Activated B cell treated with CpG ODN at 0.5 μM for 24 hours (primary cell): ENCODE results near the gene PITPNM1. TPM values are rescaled to one million over a fixed set of nuclear protein-coding genes. Genes with fewer than 3 reads are reported as not detected.

Source experiments
- ATAC-seq: fragments of 200-7000 bp; cut with Tn5 transposase; one replicate; pipeline ENCODE4 v1.10.0; 2021; ENCODE audit warnings: low read depth, mild to moderate bottlenecking, moderate library complexity
- CTCF ChIA-PET: fragments of 350-600 bp; sonication (Branson Sonifier 250); formaldehyde crosslinking; loops from one replicate; lab custom pipeline; 2021; ENCODE audit warnings: antibody characterized with exemption; lab: Charles Lee
- POLR2A ChIA-PET: fragments of 350-600 bp; sonication (Branson Sonifier 250); formaldehyde crosslinking; loops from one replicate; lab custom pipeline; 2021; ENCODE audit warnings: antibody characterized with exemption; lab: Charles Lee
- DNase-seq: peaks from one replicate; pipeline ENCODE4 v3.0.0; 2022
- H3K27ac Mint-ChIP-seq: one replicate; pipeline ENCODE4 v1.8.0; 2020; ENCODE audit warnings: mixed read lengths
- H3K27me3 Mint-ChIP-seq: one replicate; pipeline ENCODE4 v1.8.0; 2021; ENCODE audit warnings: mixed read lengths
- H3K36me3 Mint-ChIP-seq: one replicate; pipeline ENCODE4 v1.8.0; 2021; ENCODE audit warnings: low read depth, mixed read lengths
- H3K4me1 Mint-ChIP-seq: one replicate; pipeline ENCODE4 v1.8.0; 2021; ENCODE audit warnings: mixed read lengths
- H3K4me3 Mint-ChIP-seq: one replicate; pipeline ENCODE4 v1.8.0; 2020; ENCODE audit warnings: mild to moderate bottlenecking, mixed read lengths
- H3K9me3 Mint-ChIP-seq: one replicate; pipeline ENCODE4 v1.8.0; 2020; ENCODE audit warnings: mixed read lengths
- intact Hi-C: fragments of 100-400 bp; cut with micrococcal nuclease; formaldehyde crosslinking; loops from one replicate; pipeline ENCODE4 v1.15.1; 2024
- total RNA-seq: library from RNA; stranded (reverse); gene quantifications from 2 replicates; pipeline ENCODE4 v1.2.3, GENCODE V29; 2022
- TF ChIP-seq, protein P1 (sequence below): fragments of 200-600 bp; IDR thresholded peaks from one replicate; pipeline ENCODE4 v1.8.0; 2022; ENCODE audit warnings: antibody characterized with exemption, mild to moderate bottlenecking

The PITPNM1 gene
- total RNA-seq, 1 donor from 2014 or later = 111 TPM

DNA sequence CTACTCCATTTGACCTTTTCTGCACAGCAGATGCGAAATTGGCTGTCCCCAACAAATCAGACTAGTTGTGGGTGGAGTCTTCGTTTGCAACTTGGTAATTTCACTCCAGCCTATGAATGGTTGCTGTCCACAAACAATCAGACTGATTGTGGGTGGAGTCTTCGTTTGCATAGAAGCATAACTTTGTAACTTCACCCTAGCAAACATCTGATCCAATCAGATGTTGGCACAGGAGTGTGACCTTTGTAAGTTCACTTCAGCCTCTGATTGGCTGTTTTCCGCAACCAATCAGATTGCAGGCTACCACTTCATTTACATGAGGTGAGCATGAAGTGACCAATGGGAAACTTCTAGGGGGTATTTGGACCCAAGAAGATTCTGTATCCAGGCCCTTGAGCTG, 34.4 kb upstream of the PITPNM1 start:
- Mint-ChIP-seq H3K27ac (no peak overlapping the region), H3K36me3 (no peaks in the 10 kb centered on the region), H3K27me3 (peaks cover 7% of the 10 kb centered on the region), H3K4me1 (no peaks in the 10 kb centered on the region), H3K4me3 (no peak overlapping the region), H3K9me3 (peaks cover 2% of the 10 kb centered on the region)
- DNase-seq (no peak), ATAC-seq (no peak)
- intact Hi-C loops = no loop called here
- CTCF ChIA-PET = no interaction called here
- POLR2A ChIA-PET = no interaction called here
- TF ChIP-seq, protein P1, sequence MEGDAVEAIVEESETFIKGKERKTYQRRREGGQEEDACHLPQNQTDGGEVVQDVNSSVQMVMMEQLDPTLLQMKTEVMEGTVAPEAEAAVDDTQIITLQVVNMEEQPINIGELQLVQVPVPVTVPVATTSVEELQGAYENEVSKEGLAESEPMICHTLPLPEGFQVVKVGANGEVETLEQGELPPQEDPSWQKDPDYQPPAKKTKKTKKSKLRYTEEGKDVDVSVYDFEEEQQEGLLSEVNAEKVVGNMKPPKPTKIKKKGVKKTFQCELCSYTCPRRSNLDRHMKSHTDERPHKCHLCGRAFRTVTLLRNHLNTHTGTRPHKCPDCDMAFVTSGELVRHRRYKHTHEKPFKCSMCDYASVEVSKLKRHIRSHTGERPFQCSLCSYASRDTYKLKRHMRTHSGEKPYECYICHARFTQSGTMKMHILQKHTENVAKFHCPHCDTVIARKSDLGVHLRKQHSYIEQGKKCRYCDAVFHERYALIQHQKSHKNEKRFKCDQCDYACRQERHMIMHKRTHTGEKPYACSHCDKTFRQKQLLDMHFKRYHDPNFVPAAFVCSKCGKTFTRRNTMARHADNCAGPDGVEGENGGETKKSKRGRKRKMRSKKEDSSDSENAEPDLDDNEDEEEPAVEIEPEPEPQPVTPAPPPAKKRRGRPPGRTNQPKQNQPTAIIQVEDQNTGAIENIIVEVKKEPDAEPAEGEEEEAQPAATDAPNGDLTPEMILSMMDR = no peak

DNA sequence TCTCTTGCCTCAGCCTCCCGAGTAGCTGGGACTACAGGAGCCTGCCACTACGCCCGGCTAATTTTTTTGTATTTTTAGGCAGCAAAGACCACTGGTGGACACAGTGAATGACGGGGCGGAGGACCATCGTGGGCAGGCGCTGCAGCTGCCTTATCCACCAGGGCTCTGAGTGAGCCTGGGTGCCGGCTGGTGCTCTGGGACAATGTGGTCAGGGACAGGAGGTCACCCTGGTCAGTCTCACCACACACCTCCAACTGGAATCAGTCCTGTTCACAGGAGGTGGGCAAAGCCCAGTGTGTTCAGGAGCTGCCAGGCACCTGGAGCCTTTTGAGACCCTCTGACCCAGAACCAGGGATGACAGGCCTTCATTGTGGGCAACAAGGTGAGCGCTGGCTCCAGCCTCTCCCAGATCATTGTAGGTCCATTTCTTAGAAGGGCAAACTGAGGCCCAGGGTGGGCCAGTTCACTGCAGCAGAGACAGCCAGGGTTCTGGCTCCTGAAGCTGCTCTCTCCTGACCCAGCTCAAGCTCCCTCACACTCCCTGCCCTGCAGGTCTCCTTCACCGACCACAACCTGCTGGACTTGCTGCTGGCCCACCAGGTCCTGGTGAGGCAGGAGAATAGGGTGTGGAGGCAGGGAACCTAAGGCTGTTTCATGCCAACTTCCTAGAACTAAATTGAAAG, 33.8 kb upstream of the PITPNM1 start:
- H3K27ac Mint-ChIP-seq = no peak overlapping the region
- ChIA-PET CTCF (no interaction called here), POLR2A (no interaction called here)
- H3K4me1 Mint-ChIP-seq = no peaks in the 10 kb centered on the region
- H3K4me3 Mint-ChIP-seq = no peak overlapping the region
- DNase-seq (no peak), ATAC-seq (no peak)
- H3K9me3 Mint-ChIP-seq = peaks cover 2% of the 10 kb centered on the region
- H3K36me3 Mint-ChIP-seq = no peaks in the 10 kb centered on the region
- H3K27me3 Mint-ChIP-seq = peaks cover 8% of the 10 kb centered on the region
- TF ChIP-seq, protein P1 = no peak
- intact Hi-C loops = no loop called here

DNA sequence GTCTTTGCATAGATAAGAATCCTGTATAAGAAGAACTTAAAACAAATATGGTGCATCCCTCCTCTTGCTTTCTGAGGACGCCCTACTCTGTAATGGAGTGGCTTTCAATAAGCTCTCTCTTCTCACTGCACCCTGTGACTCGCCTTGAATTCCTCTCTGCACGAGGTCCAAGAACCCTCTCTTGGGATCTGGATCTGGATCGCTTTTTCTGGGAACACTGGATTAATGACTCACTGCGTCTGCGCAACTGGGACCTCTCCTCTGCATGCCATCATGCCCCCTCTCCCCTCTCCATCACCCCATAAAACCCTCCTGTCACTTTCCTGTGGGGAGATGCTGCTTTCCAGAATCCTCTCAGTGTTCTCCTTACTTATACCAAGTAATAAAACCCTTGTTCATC, 33.1 kb upstream of the PITPNM1 start:
- Mint-ChIP-seq H3K4me1 (no peaks in the 10 kb centered on the region), H3K27ac (no peak overlapping the region), H3K27me3 (peaks cover 8% of the 10 kb centered on the region), H3K36me3 (no peaks in the 10 kb centered on the region), H3K4me3 (no peak overlapping the region), H3K9me3 (peaks cover 5% of the 10 kb centered on the region)
- CTCF ChIA-PET = no interaction called here
- DNase-seq = no peak
- POLR2A ChIA-PET = no interaction called here
- ATAC-seq = no peak
- intact Hi-C loops = no loop called here
- TF ChIP-seq, protein P1 = no peak

DNA sequence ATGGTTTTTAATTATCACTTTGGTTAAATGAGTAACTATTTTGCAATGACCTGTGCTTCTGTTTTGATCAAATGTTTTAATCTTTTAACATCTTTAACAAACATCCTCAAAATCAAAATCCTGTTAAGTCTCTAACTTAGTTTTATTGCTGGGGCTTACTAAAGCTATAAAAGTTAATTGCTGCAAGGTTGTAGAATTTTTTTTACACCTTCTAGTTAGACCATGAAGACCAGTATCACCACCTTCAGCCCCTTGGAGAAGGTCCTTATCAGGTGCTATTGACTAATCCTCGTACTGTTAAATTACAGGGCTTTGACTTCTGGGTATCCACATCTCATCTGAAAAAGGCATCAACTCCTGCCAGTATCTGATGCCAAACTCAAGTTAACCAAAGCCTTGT, 30.4 kb upstream of the PITPNM1 start:
- no peak for ATAC-seq
- H3K27ac Mint-ChIP-seq = no peak overlapping the region
- no peak for DNase-seq
- H3K4me3 Mint-ChIP-seq = no peak overlapping the region
- ChIA-PET CTCF (no interaction called here), POLR2A (no interaction called here)
- H3K27me3 Mint-ChIP-seq = peaks cover 8% of the 10 kb centered on the region
- H3K9me3 Mint-ChIP-seq = peaks cover 9% of the 10 kb centered on the region
- TF ChIP-seq, protein P1 = no peak
- intact Hi-C loops = no loop called here
- H3K36me3 Mint-ChIP-seq = no peaks in the 10 kb centered on the region
- H3K4me1 Mint-ChIP-seq = no peaks in the 10 kb centered on the region

DNA sequence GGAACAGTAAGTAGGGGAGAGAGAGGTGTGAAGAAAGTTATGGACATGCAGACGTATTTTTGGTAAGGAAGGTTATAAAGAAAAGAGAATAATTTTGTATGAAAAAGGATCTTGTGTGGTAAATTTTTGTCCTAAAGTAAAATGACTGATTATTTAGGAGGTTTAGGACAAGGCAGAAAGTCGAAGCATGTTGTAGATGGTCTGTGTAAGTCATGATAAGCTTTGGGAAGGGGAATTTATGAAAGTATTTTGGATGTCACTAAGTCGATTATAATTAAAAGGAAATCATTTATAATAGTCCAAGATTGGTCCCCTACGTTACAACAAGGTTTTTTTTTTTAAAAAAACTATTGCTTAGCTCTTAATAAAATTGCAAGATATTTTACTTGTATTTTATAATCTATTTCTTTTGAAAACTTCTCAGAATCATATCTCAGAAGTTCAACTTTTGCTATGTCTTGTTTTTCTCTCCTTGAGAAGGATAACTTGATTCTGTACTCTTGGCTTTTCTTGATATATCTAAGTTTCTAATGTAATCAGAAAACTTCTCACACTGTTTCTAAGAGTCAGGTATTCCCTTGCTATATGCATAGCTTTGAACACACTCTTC, 29.0 kb upstream of the PITPNM1 start:
- no peak overlapping the region for H3K27ac Mint-ChIP-seq
- intact Hi-C loops = no loop called here
- TF ChIP-seq, protein P1 = no peak
- POLR2A ChIA-PET = interaction anchor here (0.8 kb wide), 1 partner anchor 182 kb away, joined by 7 read pairs; no protein-coding TSS in a partner anchor
- CTCF ChIA-PET = no interaction called here
- ATAC-seq = no peak
- H3K4me1 Mint-ChIP-seq = no peaks in the 10 kb centered on the region
- DNase-seq = no peak
- no peaks in the 10 kb centered on the region for H3K36me3 Mint-ChIP-seq
- H3K4me3 Mint-ChIP-seq = no peak overlapping the region
- peaks cover 9% of the 10 kb centered on the region for H3K9me3 Mint-ChIP-seq
- peaks cover 8% of the 10 kb centered on the region for H3K27me3 Mint-ChIP-seq
